Inflammatory macrophage treated with lipopolysaccharide for 1 hour (primary cell): ENCODE measurements around the gene TRIM38.

ENCODE experiments used
- DNase-seq, 2 donors: peaks; one replicate each; pipeline ENCODE4 v3.0.0-alpha.2; 2020 to 2022

TRIM38 gene

DNA sequence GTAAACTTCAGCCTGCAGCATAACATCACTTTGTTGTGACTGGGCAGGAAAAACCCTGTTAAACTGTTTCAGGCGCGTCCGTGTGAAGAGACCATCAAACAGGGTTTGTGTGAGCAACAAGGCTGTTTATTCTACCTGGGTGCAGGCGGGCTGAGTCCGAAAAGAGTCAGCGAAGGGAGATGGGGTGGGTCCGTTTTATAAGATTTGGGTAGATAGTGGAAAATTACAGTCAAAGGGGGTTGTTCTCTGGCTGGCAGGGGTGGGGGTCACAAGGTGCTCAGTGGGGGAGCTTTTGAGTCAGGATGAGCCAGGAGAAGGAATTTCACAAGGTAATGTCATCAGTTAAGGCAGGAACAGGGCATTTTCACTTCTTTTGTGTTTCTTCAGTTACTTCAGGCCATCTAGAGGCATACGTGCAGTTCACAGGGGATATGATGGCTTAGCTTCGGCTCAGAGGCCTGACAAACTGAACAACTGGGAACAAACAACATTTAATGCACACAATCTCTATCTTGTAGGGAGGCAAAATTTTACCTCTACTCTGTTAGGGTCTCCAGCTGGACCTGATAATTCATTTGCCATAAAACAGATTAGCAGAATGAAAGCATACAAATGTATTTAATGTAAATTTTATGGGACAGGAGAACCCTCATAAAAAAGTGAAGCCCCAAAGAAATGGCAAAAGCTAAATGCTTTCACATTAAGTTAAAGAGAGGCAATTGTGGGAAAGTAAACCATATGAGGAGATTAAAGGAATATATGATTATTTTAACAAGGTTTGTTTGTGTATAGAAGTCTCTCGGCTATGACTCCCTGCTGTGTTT is 66.4 kb downstream of the TRIM38 start:
- DNase-seq: no peak

DNA sequence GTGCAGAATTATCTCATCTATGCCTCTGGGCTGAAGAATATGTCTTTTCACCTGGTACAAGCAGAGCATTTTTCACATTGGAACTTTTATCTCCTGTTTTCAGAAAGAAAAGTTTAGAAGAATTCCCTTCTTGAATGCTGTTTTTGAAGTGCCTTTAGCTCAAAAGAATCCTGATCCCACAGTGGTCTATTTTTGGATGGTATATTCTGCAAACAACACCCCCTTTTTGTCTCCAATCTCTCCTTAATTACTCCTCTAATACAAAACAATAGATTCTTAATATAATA is 66.9 kb downstream of the TRIM38 start:
- no peak for DNase-seq

DNA sequence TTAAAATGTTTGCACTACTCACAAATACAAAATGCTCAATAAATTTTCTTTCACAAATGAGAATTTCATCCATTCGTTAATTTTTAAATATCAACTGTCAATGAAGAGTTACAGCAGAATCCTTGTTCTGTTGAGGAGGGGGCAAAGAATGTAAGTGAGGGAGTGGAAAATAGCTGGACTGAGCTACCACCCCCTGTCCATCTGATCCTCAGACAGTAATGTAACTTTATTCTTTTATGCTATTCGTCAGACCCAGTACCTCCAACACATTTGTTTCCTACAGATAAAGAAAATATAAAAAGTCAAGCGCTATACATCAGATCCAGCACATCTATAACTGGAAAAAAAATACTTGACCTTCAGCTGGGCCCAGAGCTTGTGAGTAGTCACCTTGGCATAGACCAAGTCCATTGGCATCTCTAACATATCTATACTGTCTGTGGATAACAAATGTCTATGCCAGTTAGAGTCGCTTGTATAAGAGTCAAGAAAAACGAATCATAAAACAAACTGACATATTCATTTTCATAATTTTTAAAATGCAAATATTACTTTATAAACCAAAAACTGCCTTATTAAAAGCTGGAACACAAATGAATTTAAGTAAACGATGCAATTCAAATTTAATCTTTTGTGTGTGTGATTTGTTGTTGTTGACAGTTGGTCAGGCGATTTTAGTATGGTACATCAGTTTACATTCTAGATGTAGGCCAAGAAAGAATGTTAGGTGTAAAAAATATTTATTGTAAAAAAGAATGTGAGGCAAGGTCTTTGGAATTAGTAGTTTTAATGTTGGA is 67.5 kb downstream of the TRIM38 start:
- DNase-seq: no peak

DNA sequence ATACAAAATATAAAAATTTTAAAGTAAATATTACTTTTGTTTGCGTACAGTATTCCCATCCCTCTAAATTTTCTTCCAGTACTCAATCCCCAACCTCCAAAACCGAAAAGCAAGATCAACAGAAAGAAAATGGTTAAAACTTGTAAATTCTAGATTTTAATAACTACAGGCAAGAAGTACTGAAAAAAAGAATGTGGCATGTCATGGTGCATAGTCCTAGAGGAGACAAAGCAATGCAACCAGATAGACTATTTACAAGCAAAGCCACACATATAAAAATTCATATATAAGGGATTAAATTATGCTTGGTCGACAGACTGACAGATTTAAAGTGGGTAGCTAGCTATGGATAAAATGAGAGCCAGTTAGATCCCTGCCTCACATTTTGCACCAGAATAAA is 68.1 kb downstream of the TRIM38 start:
- no peak for DNase-seq

DNA sequence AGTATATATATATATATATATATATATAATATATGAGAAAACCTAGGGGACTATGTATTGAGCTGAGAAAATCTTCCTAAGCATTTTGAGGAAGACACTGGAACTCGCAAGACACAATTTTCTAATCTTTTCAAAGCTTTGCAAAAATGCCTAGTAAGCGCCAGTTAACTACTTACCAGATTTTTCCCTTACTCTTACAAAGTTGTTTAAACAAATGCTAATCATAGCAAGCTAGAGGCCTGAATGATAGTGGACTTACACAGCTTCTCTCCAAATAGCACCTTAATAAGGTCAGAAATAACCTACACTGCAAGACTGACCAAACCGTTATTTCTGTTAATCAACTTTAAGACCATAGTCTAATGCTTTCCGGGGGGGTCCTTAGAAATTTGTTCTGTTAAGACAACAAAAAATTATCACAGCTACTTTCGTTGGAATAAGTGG is 68.6 kb downstream of the TRIM38 start:
- no peak for DNase-seq

DNA sequence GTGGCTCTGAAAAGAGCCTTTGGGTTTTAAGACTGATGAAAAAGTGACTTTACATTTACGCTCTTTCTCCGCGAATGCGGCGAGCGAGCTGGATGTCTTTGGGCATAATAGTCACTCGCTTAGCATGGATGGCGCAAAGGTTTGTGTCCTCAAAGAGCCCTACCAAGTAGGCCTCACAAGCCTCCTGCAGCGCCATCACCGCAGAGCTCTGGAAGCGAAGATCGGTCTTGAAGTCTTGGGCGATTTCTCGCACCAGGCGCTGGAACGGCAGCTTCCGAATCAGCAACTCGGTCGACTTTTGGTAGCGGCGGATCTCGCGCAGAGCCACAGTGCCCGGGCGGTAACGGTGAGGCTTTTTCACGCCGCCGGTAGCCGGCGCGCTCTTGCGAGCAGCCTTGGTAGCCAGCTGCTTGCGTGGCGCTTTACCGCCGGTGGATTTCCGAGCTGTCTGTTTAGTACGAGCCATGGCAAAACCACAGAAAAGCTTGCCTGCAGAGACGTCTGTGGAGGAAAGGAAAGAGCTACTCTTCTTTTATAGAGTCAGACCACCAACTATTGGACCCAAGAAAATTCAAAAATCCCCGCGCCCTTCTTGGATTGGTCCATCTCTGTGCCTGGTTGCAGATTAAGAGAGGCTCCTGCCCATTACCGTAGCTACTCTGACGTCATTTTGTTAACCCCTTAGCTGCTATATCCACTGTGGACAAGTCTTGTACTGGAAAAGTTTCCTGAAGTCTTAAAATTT is 69.2 kb downstream of the TRIM38 start:
- peak; percentile 90 to 96 for DNase-seq

DNA sequence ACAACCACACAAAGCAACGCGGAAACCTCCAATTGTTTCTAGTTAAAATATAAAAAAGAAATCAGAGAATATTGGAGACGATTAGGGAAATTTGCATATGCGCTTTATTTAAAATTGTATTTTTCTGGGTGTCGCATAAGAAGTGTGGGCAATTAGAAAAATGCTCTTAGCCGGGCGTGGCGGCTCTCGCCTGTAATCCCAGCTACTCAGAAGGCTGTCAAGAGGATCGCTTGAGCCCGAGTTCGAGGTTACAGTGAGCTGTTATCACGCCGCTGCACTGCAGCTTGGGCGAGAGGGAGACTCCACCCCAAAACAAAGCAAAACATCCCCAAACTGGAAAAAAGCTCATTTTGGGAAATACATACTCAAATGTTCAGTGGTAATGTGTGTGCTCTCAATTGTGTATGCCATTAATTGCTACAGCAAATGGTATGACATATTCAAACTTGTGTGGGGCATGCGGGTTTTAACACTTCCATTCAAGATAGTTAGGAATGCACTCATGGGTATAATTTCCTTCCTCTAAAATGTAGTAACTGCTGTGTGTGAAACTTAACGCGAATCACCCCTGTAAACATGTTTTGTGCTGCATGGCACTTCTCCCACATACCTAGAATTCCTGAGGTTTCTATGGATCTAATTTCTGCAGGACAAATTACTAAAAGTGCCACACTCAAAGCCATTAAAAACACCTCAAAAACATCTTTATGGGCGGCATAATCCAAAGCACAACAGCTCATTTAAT is 69.9 kb downstream of the TRIM38 start:
- DNase-seq: no peak

DNA sequence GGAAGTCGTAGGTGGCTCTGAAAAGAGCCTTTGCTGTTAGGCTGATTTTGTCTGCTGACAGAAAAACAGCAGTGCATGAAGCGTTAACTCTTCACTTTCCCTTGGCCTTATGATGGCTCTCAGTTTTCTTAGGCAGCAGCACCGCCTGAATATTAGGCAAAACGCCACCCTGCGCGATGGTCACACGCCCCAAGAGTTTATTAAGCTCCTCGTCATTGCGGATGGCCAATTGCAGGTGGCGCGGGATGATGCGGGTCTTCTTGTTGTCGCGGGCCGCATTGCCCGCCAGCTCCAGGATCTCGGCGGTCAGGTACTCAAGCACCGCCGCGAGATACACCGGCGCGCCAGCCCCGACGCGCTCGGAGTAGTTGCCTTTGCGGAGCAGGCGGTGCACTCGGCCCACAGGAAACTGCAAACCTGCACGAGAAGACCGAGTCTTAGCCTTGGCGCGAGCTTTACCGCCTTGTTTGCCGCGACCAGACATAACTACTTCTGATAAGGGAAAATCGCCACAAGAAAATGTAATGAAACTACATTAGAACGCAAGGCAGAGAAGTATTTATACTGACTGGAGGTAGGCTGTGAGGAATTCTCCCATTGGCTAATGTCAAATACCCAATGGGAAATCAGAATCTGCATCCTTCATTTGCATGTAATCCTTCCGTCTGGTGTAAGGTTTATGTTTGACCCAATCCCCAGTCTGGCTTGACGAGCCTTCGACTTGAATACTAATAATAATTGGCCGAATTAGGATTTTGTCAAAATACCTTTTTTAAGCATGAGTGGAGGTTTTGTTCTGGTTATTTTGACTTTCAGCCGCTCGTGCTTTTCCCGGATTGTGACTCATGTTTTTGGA is 70.7 kb downstream of the TRIM38 start:
- DNase-seq: peak; percentile 89 to 95

DNA sequence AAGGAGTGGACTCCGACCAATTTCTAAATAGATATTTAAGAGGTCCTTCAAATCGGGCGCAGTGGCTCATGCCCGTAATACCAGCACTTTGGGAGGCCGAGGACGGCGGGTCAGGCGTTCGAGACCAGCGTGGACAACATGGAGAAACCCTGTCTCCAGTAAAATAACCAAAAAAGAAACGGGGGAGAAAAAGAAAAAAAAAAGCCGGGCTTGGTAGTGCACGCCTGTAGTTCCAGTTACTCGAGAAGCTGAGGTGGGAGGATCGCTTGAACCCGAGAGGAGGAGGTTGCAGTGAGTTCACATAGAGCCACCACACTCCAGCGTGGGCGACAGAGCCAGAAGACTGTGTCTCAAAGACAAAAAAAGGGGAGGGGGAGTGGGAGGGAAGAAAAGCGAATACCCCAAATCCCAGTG is 71.3 kb downstream of the TRIM38 start:
- peak in 1 of 2 donors; percentile 37 for DNase-seq

DNA sequence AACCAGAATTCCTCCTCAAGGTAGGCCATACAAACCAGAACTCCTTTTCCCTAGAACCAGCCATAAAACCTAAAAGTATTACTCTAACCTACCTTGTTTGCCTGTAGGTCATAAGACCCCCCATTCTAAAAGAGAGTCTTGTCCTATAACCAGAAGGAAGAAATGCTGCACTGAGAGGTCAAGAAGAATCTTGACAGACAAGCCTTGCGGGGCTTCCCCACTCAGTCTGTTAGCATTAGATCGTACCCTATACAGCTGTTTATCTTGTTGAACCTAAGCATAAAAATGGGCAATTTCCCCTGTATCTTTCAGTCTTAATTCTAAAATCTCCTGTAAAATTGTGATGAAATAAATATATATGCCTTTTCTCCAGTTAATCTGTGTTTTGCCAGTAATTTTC is 72.3 kb downstream of the TRIM38 start:
- DNase-seq: no peak
